Activated T-helper 17 cell treated with anti-CD3 and anti-CD28 coated beads, Interleukin-2, amount 50 U/mL, for 72 hours (primary cell): ENCODE results near the gene EXOSC5. TPM values are rescaled to one million over a fixed set of nuclear protein-coding genes. Genes with fewer than 3 reads are reported as not detected.

ENCODE experiments used
- ATAC-seq: fragments of 150-1000 bp; cut with Tn5 transposase; replicated peaks from 2 replicates; pipeline ENCODE4 v1.10.0; 2021; ENCODE audit warnings: mild to moderate bottlenecking, moderate library complexity
- H3K27ac Mint-ChIP-seq: one replicate; pipeline ENCODE4 v1.8.0; 2022; ENCODE audit warnings: mixed read lengths
- H3K27me3 Mint-ChIP-seq: one replicate; pipeline ENCODE4 v1.8.0; 2022; ENCODE audit warnings: mixed read lengths
- H3K36me3 Mint-ChIP-seq: one replicate; pipeline ENCODE4 v1.8.0; 2022; ENCODE audit warnings: low read depth, mild to moderate bottlenecking, mixed read lengths
- H3K4me1 Mint-ChIP-seq: one replicate; pipeline ENCODE4 v1.8.0; 2022; ENCODE audit warnings: mixed read lengths
- H3K4me3 Mint-ChIP-seq: one replicate; pipeline ENCODE4 v1.8.0; 2022; ENCODE audit warnings: mild to moderate bottlenecking, mixed read lengths
- H3K9me3 Mint-ChIP-seq: one replicate; pipeline ENCODE4 v1.8.0; 2022; ENCODE audit warnings: mixed read lengths
- total RNA-seq, 2 donors: library from RNA; stranded (reverse); gene quantifications; one replicate each; pipeline ENCODE4 v1.2.3, GENCODE V29; 2022

Gene EXOSC5
- total RNA-seq, 2 donors from 2014 or later, result 33.0 to 58.7 TPM

DNA sequence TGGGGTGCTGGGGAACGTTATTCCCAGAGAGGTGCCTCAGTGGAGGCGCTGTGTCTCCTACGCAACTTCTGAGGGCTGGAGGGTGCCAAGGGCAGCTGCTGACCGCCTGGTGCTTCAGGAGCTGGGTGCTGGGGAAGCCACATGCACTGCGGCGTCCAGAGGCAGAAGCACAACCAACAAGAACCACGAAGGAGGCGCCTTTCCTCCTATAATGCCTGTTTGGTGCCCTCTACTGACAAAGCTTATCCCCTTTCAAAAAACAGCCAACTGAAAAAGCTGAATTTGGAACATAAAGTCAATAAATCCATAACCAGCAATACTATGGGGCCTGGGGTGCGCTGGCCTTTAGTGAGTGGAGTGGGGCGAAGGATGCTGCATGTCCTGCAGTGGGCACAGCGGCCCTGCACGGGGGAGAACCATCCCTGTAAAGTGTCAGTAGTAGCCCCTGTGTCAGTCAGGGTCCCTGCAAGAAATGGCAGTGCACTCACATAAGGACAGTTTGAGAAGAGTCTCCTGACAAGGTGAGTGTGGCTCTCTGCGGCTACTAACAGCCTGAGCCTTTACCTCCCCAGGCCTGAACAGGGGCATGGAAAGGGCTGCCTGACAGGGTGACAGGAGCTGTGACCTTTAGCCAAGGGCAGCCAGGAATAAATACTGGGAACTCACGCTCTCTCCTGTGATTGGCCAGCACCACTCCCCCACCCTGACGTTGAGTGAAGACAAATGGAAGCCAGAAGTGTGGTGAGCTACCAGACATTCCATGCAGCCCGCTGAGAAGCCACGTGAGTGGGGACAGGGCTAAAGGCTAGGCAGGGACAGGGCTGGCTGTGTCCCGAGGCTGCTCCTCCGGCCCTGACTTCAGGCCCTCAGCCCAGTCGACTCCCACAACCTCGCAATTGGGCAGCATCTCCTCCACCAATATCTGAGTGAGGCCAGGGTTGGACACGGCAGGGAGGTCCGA is 34.5 kb upstream of the EXOSC5 start:
- H3K9me3 Mint-ChIP-seq, result no peaks in the 10 kb centered on the region

GRCh38 chr19:41430922-41431321 is 33.8 kb upstream of the EXOSC5 start:
- peaks cover 61% of the 10 kb centered on the region for H3K36me3 Mint-ChIP-seq
- peaks cover 12% of the 10 kb centered on the region for H3K4me1 Mint-ChIP-seq
- no peak overlapping the region for H3K4me3 Mint-ChIP-seq
- no peaks in the 10 kb centered on the region for H3K27me3 Mint-ChIP-seq
- ATAC-seq, result no peak
- peak overlapping the region; percentile 41 for H3K27ac Mint-ChIP-seq
- H3K9me3 Mint-ChIP-seq, result no peaks in the 10 kb centered on the region

More for the DNA sequence above, 34.5 kb upstream of the EXOSC5 start:
- peaks cover 67% of the 10 kb centered on the region for H3K36me3 Mint-ChIP-seq
- peak overlapping the region; percentile 41 for H3K27ac Mint-ChIP-seq
- no peak for ATAC-seq
- H3K27me3 Mint-ChIP-seq, result no peaks in the 10 kb centered on the region
- peaks cover 15% of the 10 kb centered on the region for H3K4me1 Mint-ChIP-seq
- no peak overlapping the region for H3K4me3 Mint-ChIP-seq

GRCh38 chr19:41428481-41428859 is 31.3 kb upstream of the EXOSC5 start:
- Mint-ChIP-seq H3K4me3 (peak overlapping the region; percentile 84), H3K9me3 (no peaks in the 10 kb centered on the region), H3K4me1 (peaks cover 12% of the 10 kb centered on the region), H3K36me3 (peaks cover 51% of the 10 kb centered on the region), H3K27ac (peak overlapping the region; percentile 94), H3K27me3 (no peaks in the 10 kb centered on the region)
- no peak for ATAC-seq

DNA sequence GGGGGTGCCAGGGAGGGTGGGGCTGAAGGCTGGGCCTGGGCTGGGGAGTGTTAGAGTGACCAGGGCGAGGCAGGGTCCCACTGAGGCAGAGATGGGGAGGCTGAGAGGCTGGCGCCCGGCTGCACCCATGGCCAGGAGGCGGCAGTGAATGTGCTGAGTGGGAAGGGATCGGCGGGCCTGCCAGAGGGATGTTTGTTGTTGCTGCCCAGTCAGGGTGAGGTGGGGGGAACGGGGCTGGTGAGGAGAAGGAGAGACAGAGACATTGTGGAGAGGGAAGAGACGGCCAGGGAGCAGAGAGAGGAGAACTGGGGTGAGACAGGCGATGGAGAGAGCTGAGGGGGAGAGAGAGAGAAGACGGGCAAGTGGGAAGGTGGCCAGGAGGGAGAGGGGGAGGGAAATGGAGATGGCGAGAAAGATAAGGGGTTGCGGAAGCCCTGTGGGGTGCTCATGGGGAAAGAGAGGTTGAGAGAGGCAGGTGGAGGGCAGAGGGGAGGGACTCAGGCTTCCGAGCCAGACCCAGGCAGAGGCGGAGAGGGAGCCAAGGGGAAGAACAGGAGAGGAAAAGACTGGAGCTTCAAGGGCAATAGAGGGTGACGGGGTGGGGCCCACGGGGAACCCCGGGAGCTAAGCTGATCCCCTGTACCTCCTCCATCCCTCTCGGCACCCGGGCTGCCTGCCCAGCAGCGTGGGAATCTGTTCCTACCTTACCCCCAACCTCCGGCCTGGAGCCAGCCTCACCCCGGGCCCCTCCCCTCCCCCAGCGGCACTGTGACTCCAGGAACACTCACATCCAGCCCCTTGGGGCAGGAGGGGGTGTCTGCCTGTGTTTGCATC is 30.7 kb upstream of the EXOSC5 start:
- no peaks in the 10 kb centered on the region for H3K27me3 Mint-ChIP-seq
- peak; percentile 51 for ATAC-seq
- H3K4me3 Mint-ChIP-seq, result peak overlapping the region; percentile 84
- H3K36me3 Mint-ChIP-seq, result peaks cover 47% of the 10 kb centered on the region
- no peaks in the 10 kb centered on the region for H3K9me3 Mint-ChIP-seq
- peak overlapping the region; percentile 94 for H3K27ac Mint-ChIP-seq
- H3K4me1 Mint-ChIP-seq, result peaks cover 12% of the 10 kb centered on the region

GRCh38 chr19:41426952-41427646 is 29.9 kb upstream of the EXOSC5 start, which contains the start of gene B3GNT8:
B3GNT8 (minus strand) TSS chr19:41427374; CDS start chr19:41426778, 596 bp downstream.
- Mint-ChIP-seq H3K27ac (peak within 1 kb of the TSS; percentile 94), H3K36me3 (peaks cover 47% of the 10 kb centered on the region), H3K4me3 (peak within 1 kb of the TSS; percentile 84), H3K27me3 (no peaks in the 10 kb centered on the region), H3K4me1 (peaks cover 12% of the 10 kb centered on the region), H3K9me3 (no peaks in the 10 kb centered on the region)
- ATAC-seq, result peak; percentile 70

GRCh38 chr19:41426116-41426841 is 29.1 kb upstream of the EXOSC5 start:
- peaks cover 11% of the 10 kb centered on the region for H3K4me1 Mint-ChIP-seq
- peak overlapping the region; percentile 94 for H3K27ac Mint-ChIP-seq
- no peak for ATAC-seq
- no peaks in the 10 kb centered on the region for H3K27me3 Mint-ChIP-seq
- peaks cover 47% of the 10 kb centered on the region for H3K36me3 Mint-ChIP-seq
- peak overlapping the region; percentile 84 for H3K4me3 Mint-ChIP-seq
- H3K9me3 Mint-ChIP-seq, result no peaks in the 10 kb centered on the region

GRCh38 chr19:41425174-41426115 is 28.3 kb upstream of the EXOSC5 start:
- ATAC-seq, result no peak
- H3K27me3 Mint-ChIP-seq, result no peaks in the 10 kb centered on the region
- no peaks in the 10 kb centered on the region for H3K9me3 Mint-ChIP-seq
- H3K36me3 Mint-ChIP-seq, result peaks cover 50% of the 10 kb centered on the region
- peaks cover 6% of the 10 kb centered on the region for H3K4me1 Mint-ChIP-seq
- no peak overlapping the region for H3K27ac Mint-ChIP-seq
- no peak overlapping the region for H3K4me3 Mint-ChIP-seq

DNA sequence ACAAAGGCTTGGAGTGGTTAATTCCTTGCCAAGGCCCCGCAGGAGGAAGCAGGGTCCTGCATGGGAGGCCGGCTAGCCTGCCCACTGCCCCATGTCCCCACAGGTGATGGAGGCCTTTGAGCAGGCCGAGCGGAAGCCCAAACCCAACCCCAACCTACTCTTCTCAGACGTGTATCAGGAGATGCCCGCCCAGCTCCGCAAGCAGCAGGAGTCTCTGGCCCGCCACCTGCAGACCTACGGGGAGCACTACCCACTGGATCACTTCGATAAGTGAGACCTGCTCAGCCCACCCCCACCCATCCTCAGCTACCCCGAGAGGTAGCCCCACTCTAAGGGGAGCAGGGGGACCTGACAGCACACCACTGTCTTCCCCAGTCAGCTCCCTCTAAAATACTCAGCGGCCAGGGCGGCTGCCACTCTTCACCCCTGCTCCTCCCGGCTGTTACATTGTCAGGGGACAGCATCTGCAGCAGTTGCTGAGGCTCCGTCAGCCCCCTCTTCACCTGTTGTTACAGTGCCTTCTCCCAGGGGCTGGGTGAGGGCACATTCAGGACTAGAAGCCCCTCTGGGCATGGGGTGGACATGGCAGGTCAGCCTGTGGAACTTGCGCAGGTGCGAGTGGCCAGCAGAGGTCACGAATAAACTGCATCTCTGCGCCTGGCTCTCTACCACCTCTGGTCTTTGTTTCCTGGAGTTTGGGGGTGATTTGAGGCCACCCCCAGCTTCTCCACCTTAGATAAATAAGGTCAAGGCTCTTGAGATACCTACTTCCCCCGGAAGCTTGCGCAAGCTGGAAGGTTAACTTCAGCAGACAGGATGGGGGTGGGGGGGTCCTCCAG is 27.4 kb upstream of the EXOSC5 start:
- H3K4me1 Mint-ChIP-seq, result peaks cover 6% of the 10 kb centered on the region
- H3K27ac Mint-ChIP-seq, result no peak overlapping the region
- H3K4me3 Mint-ChIP-seq, result no peak overlapping the region
- H3K27me3 Mint-ChIP-seq, result no peaks in the 10 kb centered on the region
- H3K9me3 Mint-ChIP-seq, result no peaks in the 10 kb centered on the region
- ATAC-seq, result no peak
- H3K36me3 Mint-ChIP-seq, result peaks cover 53% of the 10 kb centered on the region

GRCh38 chr19:41422955-41423354 is 25.8 kb upstream of the EXOSC5 start:
- Mint-ChIP-seq H3K9me3 (no peaks in the 10 kb centered on the region), H3K27ac (no peak overlapping the region), H3K36me3 (peaks cover 55% of the 10 kb centered on the region), H3K27me3 (no peaks in the 10 kb centered on the region), H3K4me3 (no peak overlapping the region), H3K4me1 (peaks cover 5% of the 10 kb centered on the region)
- no peak for ATAC-seq

- H3K27me3 Mint-ChIP-seq, result no peaks in the 10 kb centered on the region
- no peak for ATAC-seq
- H3K36me3 Mint-ChIP-seq, result peaks cover 56% of the 10 kb centered on the region
- no peak overlapping the region for H3K4me3 Mint-ChIP-seq
- no peaks in the 10 kb centered on the region for H3K4me1 Mint-ChIP-seq
- H3K27ac Mint-ChIP-seq, result no peak overlapping the region
- no peaks in the 10 kb centered on the region for H3K9me3 Mint-ChIP-seq
Measured at GRCh38 chr19:41422456-41422855, 25.3 kb upstream of the EXOSC5 start.

DNA sequence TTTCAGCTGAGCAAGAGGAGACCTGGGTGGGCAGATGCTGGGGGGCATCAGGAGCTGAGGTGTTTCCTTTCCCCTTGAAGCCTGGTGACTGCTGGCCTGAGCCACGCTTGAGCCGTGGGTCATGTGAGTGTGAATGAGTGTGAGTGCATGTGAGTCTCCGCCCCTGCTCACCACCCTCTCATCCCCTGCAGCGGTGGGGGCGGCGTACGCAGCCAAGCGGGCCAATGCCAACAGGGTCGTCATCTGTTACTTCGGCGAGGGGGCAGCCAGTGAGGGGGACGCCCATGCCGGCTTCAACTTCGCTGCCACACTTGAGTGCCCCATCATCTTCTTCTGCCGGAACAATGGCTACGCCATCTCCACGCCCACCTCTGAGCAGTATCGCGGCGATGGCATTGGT is 24.8 kb upstream of the EXOSC5 start:
- peak overlapping the region; percentile 74 for H3K27ac Mint-ChIP-seq
- H3K27me3 Mint-ChIP-seq, result no peaks in the 10 kb centered on the region
- no peaks in the 10 kb centered on the region for H3K4me1 Mint-ChIP-seq
- no peak overlapping the region for H3K4me3 Mint-ChIP-seq
- peaks cover 60% of the 10 kb centered on the region for H3K36me3 Mint-ChIP-seq
- no peak for ATAC-seq
- no peaks in the 10 kb centered on the region for H3K9me3 Mint-ChIP-seq

- no peak for ATAC-seq
- no peak overlapping the region for H3K4me3 Mint-ChIP-seq
- H3K9me3 Mint-ChIP-seq, result no peaks in the 10 kb centered on the region
- no peaks in the 10 kb centered on the region for H3K4me1 Mint-ChIP-seq
- H3K27me3 Mint-ChIP-seq, result no peaks in the 10 kb centered on the region
- H3K36me3 Mint-ChIP-seq, result peaks cover 64% of the 10 kb centered on the region
- H3K27ac Mint-ChIP-seq, result peak overlapping the region; percentile 74
Measured at GRCh38 chr19:41421314-41421713, 24.2 kb upstream of the EXOSC5 start.
